M059J (cell line): ENCODE measurements around the gene PTX4. TPM values are rescaled to one million over a fixed set of nuclear protein-coding genes. Genes with fewer than 3 reads are reported as not detected.

ENCODE experiments used
- DNase-seq: peaks from one replicate; pipeline ENCODE4 v3.0.0-alpha.2; 2012; ENCODE audit warnings: low read depth
- total RNA-seq: library from RNA; depleted of rRNA; stranded (reverse); fragments of >200 nt; shearing (Covaris generic); gene quantifications from 2 replicates; pipeline ENCODE4 v1.2.3, GENCODE V29; 2014

PTX4 gene
- total RNA-seq, 1 experiment from 2014 or later, result not detected

GRCh38 chr16:1500465-1501150 is 11.9 kb upstream of the PTX4 start:
- no peak for DNase-seq

- DNase-seq, result no peak
These were observed 11.2 kb upstream of the PTX4 start for GRCh38 chr16:1499756-1500464.

GRCh38 chr16:1498899-1499676 is 10.3 kb upstream of the PTX4 start:
- DNase-seq, result no peak

- DNase-seq, result no peak
These were observed 8.4 kb upstream of the PTX4 start for GRCh38 chr16:1497014-1497598.

- DNase-seq, result no peak
These were observed 7.7 kb upstream of the PTX4 start for GRCh38 chr16:1496464-1496863.

- DNase-seq, result no peak
These were observed 7.1 kb upstream of the PTX4 start for GRCh38 chr16:1495889-1496262.

GRCh38 chr16:1495211-1495888 is 6.6 kb upstream of the PTX4 start:
- no peak for DNase-seq

- DNase-seq, result no peak
These were observed 6.0 kb upstream of the PTX4 start for GRCh38 chr16:1494711-1495110.

GRCh38 chr16:1494129-1494640 is 5.4 kb upstream of the PTX4 start:
- DNase-seq, result peak; percentile 17

GRCh38 chr16:1493746-1494094 is 5.0 kb upstream of the PTX4 start:
- DNase-seq, result peak; percentile 31

- peak; percentile 67 for DNase-seq
These were observed 4.4 kb upstream of the PTX4 start, which contains the start of gene TELO2 for GRCh38 chr16:1492923-1493745. Gene TELO2 (plus strand): TSS chr16:1493360. CDS start chr16:1494282, 922 bp downstream.

GRCh38 chr16:1492082-1492922 is 3.6 kb upstream of the PTX4 start:
- no peak for DNase-seq

- DNase-seq, result no peak
These were observed 2.6 kb upstream of the PTX4 start for GRCh38 chr16:1491327-1491726.

- DNase-seq, result no peak
These were observed 333 bp upstream of the PTX4 start for GRCh38 chr16:1489077-1489476.

- DNase-seq, result no peak
These were observed 616 bp downstream of the PTX4 start for GRCh38 chr16:1488054-1488601.

GRCh38 chr16:1487395-1488053 is 1.2 kb downstream of the PTX4 start:
- DNase-seq, result no peak

- DNase-seq, result no peak
These were observed 2.0 kb downstream of the PTX4 start for GRCh38 chr16:1486551-1487390.
